Fibroblast of skin of right quadriceps (primary cell): ENCODE measurements around the gene OPA3.

Experiments
- DNase-seq: peaks from one replicate; pipeline ENCODE4 v3.0.0-alpha.2; 2013

The OPA3 gene

GRCh38 chr19:45560038-45560437 is 24.6 kb downstream of the OPA3 start:
- DNase-seq = no peak

GRCh38 chr19:45558399-45558878 is 26.2 kb downstream of the OPA3 start:
- DNase-seq = peak; percentile 29

DNA sequence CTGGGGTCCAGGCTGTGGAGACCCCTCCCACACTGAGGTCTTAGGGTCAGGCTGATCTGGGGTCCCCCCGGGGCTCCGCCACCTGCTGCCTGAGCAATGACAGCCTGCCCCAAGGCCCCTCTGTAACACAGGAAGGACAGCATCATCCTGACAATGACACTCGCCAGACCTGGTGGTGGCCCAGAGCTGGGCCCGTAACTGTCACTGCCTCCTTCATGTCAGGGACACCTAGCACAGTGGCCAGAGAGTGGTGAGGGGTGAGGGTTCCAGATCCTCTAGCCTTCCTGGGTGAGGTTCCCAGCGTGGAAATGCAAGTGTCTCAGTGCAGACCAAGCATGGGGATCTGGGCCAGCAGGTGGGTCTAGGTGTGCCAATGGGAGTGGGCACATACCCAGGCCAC is 27.8 kb downstream of the OPA3 start:
- no peak for DNase-seq

DNA sequence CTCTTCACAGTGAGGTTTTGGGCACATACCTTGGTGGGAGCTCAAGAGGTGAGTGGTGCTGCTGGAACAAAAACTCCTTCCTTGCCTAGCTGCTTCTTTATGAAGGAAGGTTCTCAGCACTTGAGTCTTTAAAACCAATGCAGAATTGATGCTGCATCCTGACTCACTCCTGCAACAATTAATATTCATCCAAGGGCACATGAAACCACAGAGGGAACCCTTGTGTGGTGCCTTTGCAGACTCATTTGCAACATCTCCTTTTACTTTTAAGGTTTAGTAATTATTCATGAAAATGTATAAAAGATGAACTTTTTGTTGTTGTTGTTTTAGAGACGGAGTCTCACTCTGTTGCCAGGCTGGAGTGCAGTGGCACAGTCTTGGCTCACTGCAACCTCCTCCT is 30.1 kb downstream of the OPA3 start:
- no peak for DNase-seq

- no peak for DNase-seq
These were observed 31.1 kb downstream of the OPA3 start for GRCh38 chr19:45553464-45553863.

DNA sequence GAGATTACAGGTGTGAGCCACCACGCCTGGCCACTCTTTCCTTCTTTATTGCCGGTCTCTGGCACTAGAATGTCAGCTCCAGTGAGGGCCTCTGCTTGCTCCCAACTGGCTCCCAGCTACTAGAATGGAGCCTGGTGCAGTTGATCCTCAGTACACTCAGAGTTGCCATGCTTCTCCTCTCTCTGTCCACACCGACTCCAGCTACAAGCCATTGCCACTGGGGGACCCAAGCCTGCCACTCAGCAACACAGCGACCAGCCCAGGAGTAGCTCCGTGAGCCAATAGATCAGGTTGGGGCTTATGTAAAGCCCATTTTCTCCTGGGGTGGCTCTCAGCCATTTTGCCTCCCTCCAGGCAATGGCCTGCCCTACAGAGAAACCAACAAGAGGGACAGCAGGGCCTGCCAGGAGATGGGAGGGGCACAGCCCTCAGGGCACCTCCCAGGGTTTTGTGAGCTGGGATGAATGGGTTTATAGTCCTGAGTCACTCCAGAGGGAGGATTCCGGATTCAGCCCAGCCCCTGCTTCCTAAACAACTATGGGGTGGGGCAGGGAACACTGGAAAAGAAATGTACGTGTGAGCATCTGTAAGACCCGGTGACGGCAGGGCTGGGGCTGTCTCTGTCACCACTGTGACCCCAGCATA is 36.5 kb downstream of the OPA3 start:
- DNase-seq = no peak

GRCh38 chr19:45547211-45547770 is 37.3 kb downstream of the OPA3 start:
- no peak for DNase-seq

GRCh38 chr19:45542234-45542668 is 42.4 kb downstream of the OPA3 start:
- DNase-seq = no peak

DNA sequence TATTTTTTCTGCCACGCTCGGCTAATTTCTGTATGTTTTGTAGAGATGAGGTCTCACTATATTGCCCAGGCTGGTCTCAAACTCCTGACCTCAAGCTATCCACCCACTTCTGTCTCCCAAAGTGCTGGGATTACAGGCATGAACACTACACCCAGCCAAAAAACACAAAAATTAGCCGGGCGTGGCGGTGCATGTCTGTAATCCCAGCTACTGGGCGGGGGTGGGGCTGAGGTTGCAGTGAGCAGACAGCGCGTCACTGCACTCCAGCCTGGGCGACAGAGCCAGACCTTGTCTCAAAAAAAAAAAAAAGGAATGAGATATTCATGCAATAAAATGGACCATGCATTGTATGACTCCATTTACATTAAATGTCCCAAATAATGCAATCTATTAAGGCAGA is 45.1 kb downstream of the OPA3 start:
- no peak for DNase-seq

DNA sequence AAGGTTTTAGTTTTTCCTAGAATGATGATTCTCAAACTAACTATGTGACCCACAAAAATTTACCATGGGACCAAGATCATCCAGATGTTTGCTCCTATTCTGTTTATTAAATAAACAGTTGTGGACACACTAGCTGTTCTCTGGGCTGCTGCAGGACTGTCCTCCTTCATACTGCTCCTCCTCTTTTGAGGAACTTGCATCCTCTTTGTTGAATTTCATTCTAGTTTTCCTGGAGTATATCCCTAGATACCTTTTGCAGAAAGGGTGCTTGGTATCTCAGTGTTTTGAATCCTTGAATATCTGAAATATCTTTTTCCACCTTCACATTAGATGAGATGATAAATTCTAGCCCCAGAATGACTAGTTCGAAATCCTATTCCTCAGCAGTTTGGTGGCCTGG is 53.3 kb downstream of the OPA3 start:
- no peak for DNase-seq

GRCh38 chr19:45529420-45529785 is 55.2 kb downstream of the OPA3 start:
- no peak for DNase-seq

- peak; percentile 39 for DNase-seq
These were observed 55.7 kb downstream of the OPA3 start for GRCh38 chr19:45528744-45529419.

GRCh38 chr19:45528149-45528743 is 56.4 kb downstream of the OPA3 start:
- DNase-seq = peak; percentile 57

DNA sequence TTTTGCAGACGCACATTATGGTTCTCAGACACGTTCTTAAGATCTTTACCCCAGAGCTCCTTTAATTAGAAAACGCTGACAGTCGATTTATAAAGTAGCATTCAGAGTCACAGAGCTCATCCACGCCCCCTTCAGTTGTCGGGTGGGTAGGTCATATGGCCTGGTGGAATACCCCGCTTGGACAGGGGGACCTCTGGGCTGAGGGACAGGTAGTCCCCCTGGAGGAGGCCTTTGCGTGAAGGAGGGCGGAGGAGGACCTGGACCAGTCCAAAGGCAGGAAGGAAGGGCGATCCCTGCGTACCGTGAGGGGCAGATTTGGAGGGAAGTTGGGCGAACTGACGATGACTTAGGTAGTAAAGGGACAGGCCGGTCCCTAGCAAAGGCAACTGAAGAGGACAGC is 56.9 kb downstream of the OPA3 start:
- no peak for DNase-seq

DNA sequence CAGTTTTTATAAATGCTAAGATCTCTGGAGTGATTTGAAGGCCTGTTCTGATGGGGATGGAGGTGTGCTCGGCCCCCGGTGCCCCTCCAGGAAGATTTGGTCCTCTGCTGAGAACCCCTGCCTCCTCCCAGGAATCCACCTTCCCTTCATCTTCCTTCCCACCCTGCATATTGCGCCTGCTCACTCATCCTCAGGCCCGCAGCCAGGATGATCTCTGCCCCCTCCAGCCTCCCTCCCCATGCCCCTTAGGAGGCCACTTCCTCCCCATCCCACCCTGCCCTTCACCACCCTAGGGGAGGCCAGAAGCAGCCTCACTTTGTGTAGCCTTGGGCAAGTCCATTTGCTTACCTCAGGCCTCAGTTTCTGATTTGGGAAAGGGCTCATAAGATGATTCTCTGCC is 57.6 kb downstream of the OPA3 start:
- no peak for DNase-seq

DNA sequence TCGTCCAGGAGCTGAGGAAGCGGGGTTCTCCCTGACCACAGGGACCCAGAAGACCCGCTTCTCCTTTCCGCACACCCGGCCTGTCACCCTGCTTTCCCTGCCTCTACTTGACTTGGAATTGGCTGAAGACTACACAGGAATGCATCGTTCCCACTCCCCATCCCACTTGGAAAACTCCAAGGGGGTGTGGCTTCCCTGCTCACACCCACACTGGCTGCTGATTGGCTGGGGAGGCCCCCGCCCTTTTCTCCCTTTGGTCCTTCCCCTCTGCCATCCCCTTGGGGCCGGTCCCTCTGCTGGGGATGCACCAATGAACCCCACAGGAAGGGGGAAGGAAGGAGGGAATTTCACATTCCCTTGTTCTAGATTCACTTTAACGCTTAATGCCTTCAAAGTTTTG is 58.5 kb downstream of the OPA3 start:
- DNase-seq = peak; percentile 80

DNA sequence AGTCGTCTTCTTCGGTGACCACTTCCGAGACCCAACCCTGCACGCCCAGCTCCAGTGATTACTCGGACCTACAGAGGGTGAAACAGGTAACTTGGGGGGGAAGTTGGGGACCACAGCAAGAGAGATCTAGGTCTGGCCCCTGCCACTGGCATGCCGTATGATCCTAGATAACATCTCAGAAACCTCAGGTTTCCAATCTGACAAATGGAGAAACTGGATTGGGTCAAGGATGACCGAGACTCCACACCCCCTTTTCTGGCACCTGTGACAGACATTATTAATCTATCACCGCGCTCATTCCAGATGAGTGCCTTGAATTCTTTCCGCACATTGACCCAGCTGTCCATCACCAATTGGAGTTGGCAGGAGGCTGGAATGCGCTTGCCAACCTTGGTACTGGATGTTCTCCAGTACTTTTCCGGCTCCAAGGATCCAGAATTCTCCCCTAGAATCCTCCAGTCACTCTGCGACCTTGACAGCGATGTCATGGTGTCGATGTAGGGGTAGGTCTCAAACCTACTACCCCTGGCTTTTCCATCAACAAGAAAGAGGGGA is 60.0 kb downstream of the OPA3 start:
- DNase-seq = no peak

GRCh38 chr19:45523642-45524256 is 60.9 kb downstream of the OPA3 start:
- DNase-seq = peak; percentile 81

DNA sequence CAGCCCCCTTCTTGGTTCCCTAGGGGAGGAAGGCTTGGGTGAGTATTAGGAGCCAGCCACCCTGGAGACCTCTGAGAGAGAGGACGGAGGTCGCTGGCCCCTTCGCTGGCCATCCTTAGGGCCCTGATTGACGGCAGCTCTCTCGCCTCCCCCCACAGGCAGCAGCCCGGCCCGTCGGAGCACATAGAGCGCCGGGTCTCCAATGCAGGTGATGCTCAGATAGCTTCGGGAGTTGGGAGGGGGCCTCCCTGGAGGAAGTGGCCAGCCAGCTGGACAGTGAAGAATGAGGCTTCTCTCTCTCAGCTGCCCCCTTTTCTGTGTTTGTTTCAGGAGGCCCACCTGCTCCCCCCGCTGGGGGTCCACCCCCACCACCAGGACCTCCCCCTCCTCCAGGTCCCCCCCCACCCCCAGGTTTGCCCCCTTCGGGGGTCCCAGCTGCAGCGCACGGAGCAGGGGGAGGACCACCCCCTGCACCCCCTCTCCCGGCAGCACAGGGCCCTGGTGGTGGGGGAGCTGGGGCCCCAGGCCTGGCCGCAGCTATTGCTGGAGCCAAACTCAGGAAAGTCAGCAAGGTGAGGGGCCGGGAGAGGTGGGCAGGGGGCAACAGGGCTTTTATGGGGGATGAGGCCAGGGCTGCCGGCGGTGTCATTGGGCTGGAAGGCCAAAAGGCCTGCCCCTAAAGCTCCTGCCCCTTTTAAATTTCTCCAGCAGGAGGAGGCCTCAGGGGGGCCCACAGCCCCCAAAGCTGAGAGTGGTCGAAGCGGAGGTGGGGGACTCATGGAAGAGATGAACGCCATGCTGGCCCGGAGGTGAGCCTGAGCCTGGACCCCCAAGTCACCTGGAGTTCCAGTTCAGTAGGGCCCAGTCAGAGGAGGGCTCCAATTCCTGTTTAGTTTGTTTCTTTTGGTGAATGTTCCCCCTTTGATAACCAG is 62.3 kb downstream of the OPA3 start:
- no peak for DNase-seq

- DNase-seq = no peak
These were observed 66.2 kb downstream of the OPA3 start for GRCh38 chr19:45518469-45518826.

DNA sequence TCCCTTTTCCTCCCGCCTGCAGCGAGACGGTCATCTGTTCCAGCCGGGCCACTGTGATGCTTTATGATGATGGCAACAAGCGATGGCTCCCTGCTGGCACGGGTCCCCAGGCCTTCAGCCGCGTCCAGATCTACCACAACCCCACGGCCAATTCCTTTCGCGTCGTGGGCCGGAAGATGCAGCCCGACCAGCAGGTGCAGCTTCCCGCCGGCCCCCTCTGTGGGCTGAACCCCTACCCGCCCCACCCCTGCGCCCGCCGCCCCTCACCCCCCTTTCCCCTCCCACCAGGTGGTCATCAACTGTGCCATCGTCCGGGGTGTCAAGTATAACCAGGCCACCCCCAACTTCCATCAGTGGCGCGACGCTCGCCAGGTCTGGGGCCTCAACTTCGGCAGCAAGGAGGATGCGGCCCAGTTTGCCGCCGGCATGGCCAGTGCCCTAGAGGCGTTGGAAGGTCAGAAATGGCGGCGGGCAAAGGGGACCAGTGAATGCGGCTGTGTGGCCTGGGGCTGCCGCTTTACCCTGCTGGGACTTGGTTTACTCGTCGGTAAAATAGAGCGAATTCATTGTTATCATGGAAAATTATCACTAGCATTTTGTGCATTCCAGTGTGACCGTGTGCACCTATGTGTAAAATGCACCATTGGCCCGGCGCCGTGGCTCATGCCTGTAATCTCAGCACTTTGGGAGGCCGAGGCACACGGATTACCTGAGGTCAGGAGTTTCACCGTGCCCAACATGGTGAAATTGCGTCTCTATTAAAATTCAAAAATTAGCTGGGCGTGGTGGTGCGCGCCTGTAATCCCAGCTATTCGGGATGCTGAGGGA is 66.7 kb downstream of the OPA3 start:
- DNase-seq = no peak
